K562 (cell line): ENCODE data around the gene NUP98. TPM values are rescaled to one million over a fixed set of nuclear protein-coding genes. Genes with fewer than 3 reads are reported as not detected.
A peak's percentile ranks its signal among the peaks of the same experiment; 100 is the strongest.

Experiments used
- ATAC-seq: fragments of 200-7000 bp; cut with Tn5 transposase; 3 replicates; pipeline ENCODE4 v1.9.1; 2020; ENCODE audit warnings: moderate library complexity
- BruUV-seq: library from RNA; stranded (reverse); fragments of 400-500 nt; replicated peaks from 2 replicates; lab custom pipeline; 2021; lab: Mats Ljungman, UMichigan
- CTCF ChIA-PET: fragments of 300-600 bp; formaldehyde crosslinking; extraction: SDS; loops from one replicate; lab custom pipeline; 2021; ENCODE audit warnings: low intra/inter-chr PET ratio; lab: Yijun Ruan, JAX
- POLR2A ChIA-PET: fragments of 300-600, 350-650 bp; sonication (Branson Sonifier 250); formaldehyde crosslinking; extraction: SDS; loops from one replicate; lab custom pipeline; 2021; ENCODE audit warnings: antibody characterized with exemption, inconsistent platforms; lab: Yijun Ruan, JAX
- DNase-seq, 4 experiments: peaks; one replicate each; pipeline versions ENCODE4 v3.0.0 to v3.0.0-alpha.2; 2011 to 2018; ENCODE audit warnings: low spot score in 3 of 4, mixed read lengths in 3 of 4; ENCODE audit errors: extremely low read depth in 1 of 4
- FAIRE-seq: peaks from 2 replicates; lab custom pipeline; 2011; peaks lifted over from hg19 to GRCh38; lab: Jason Lieb, UNC
- H2AFZ ChIP-seq: 2 replicates; pipeline ENCODE4 v1.6.0; 2011; ENCODE audit warnings: low read depth, low read length, control low read depth, inconsistent platforms
- H3K27ac ChIP-seq: fragments of 200-600 bp; 3 replicates; pipeline ENCODE4 v1.8.0; 2011; ENCODE audit warnings: low read depth, mild to moderate bottlenecking, control low read depth, inconsistent platforms, low read length, moderate library complexity, mixed read lengths; ENCODE audit errors: extremely low read depth
- H3K27me3 ChIP-seq, 2 experiments: fragments of 300-600 bp in 1 of 2; 2 replicates in 1 of 2; 3 replicates in 1 of 2; pipeline versions ENCODE4 v1.6.0 to v1.8.0; 2011; ENCODE audit warnings: inconsistent platforms in 2 of 2, low read length in 2 of 2, mild to moderate bottlenecking in 1 of 2, mixed read lengths in 1 of 2, moderate library complexity in 1 of 2; ENCODE audit not compliant: control insufficient read depth in 2 of 2, insufficient read depth in 2 of 2
- H3K36me3 ChIP-seq: fragments of 300-600 bp; 3 replicates; pipeline ENCODE4 v1.8.0; 2011; ENCODE audit warnings: mild to moderate bottlenecking, low read length, inconsistent platforms; ENCODE audit not compliant: control insufficient read depth, insufficient read depth
- H3K4me1 ChIP-seq, 2 experiments: fragments of 200-600 bp in 1 of 2; replicated peaks in 1 of 2; 2 replicates in 1 of 2; 3 replicates in 1 of 2; pipeline versions ENCODE4 v1.5.1 to v1.8.0; 2011; ENCODE audit warnings: inconsistent platforms in 2 of 2, low read length in 2 of 2, mild to moderate bottlenecking in 1 of 2, mixed read lengths in 1 of 2, moderate library complexity in 1 of 2; ENCODE audit not compliant: control insufficient read depth in 2 of 2, insufficient read depth in 2 of 2
- H3K4me2 ChIP-seq: 2 replicates; pipeline ENCODE4 v1.6.1; 2011; ENCODE audit warnings: low read length, control low read depth, inconsistent platforms, mixed read lengths; ENCODE audit not compliant: insufficient read depth
- H3K4me3 ChIP-seq: fragments of 200-600 bp; sonication (generic), shearing (Covaris generic); 2 replicates; pipeline ENCODE4 v1.5.1; 2016; ENCODE audit warnings: control low read depth, inconsistent platforms
- H3K79me2 ChIP-seq: fragments of 200-600 bp; 3 replicates; pipeline ENCODE4 v1.8.0; 2011; ENCODE audit warnings: low read length, inconsistent platforms; ENCODE audit not compliant: control insufficient read depth, insufficient read depth
- H3K9ac ChIP-seq, 2 experiments: 2 replicates each; pipeline versions ENCODE4 v1.6.0 to v1.6.1; 2011; ENCODE audit warnings: low read depth in 2 of 2, low read length in 2 of 2, control low read depth in 1 of 2, inconsistent platforms in 1 of 2, mild to moderate bottlenecking in 1 of 2, mixed read lengths in 1 of 2; ENCODE audit not compliant: insufficient read depth in 1 of 2
- H3K9me1 ChIP-seq: one replicate; pipeline ENCODE4 v1.6.0; 2011; ENCODE audit warnings: inconsistent platforms, mild to moderate bottlenecking, low read length, moderate library complexity; ENCODE audit not compliant: control insufficient read depth, insufficient read depth
- H3K9me3 ChIP-seq: replicated peaks from 2 replicates; pipeline ENCODE4 v1.5.1; 2011; ENCODE audit warnings: low read depth, low read length, inconsistent platforms; ENCODE audit not compliant: control insufficient read depth, insufficient read depth
- H4K20me1 ChIP-seq: replicated peaks from 2 replicates; pipeline ENCODE4 v1.6.1; 2011; ENCODE audit warnings: low read length, inconsistent platforms, mixed read lengths; ENCODE audit not compliant: control insufficient read depth, insufficient read depth
- HNRNPL ChIP-seq: fragments of 200-400 bp; formaldehyde crosslinking; IDR thresholded peaks from 2 replicates; pipeline ENCODE4 v1.6.1; 2017; ENCODE audit warnings: low read depth, mild to moderate bottlenecking, low read length
- IFI16 ChIP-seq: fragments of 250-450 bp; sonication (Bioruptor Pico); IDR thresholded peaks from 2 replicates; pipeline ENCODE4 v2.1.2; 2022; ENCODE audit warnings: mild to moderate bottlenecking, inconsistent platforms
- IRF2 ChIP-seq: sonication (generic); formaldehyde crosslinking; IDR thresholded peaks from 2 replicates; pipeline ENCODE4 v1.8.1; 2022; ENCODE audit warnings: mild to moderate bottlenecking, missing genetic modification reagents
- JUND ChIP-seq, 2 experiments: IDR thresholded peaks; 2 replicates in 1 of 2; 3 replicates in 1 of 2; pipeline ENCODE4 v1.6.1; 2011; ENCODE audit warnings: borderline replicate concordance in 2 of 2, low read depth in 2 of 2, low read length in 2 of 2, improper control_type of control experiment in 1 of 2, missing biosample characterization in 1 of 2, missing genetic modification characterization in 1 of 2, missing genetic modification reagents in 1 of 2
- KLF1 ChIP-seq: fragments of 450-650 bp; IDR thresholded peaks from 2 replicates; pipeline ENCODE4 v1.6.1; 2016; ENCODE audit warnings: missing genetic modification characterization, missing compliant biosample characterization
- MAFF ChIP-seq: IDR thresholded peaks from 2 replicates; pipeline ENCODE4 v1.6.1; 2012; ENCODE audit warnings: low read length, improper control_type of control experiment
- NEUROD1 ChIP-seq: fragments of 150-350 bp; IDR thresholded peaks from 2 replicates; pipeline ENCODE4 v1.6.1; 2014; ENCODE audit warnings: borderline replicate concordance, low read length, low read depth; ENCODE audit not compliant: partially characterized antibody
- PPARD ChIP-seq: fragments of 250-450 bp; sonication (Bioruptor Pico); IDR thresholded peaks from 2 replicates; pipeline ENCODE4 v1.8.0; 2022; ENCODE audit warnings: inconsistent platforms, mild to moderate bottlenecking, moderate library complexity
- SIN3A ChIP-seq, 2 experiments: fragments of 150-350 bp in 1 of 2; IDR thresholded peaks; 2 replicates each; pipeline ENCODE4 v1.6.1; 2011 to 2016; ENCODE audit warnings: borderline replicate concordance in 2 of 2, low read depth in 2 of 2, low read length in 2 of 2, mild to moderate bottlenecking in 2 of 2, moderate library complexity in 2 of 2; ENCODE audit not compliant: control insufficient read depth in 1 of 2
- TEAD1 ChIP-seq, 2 experiments: fragments of 450-650 bp in 1 of 2; sonication (generic) in 1 of 2; formaldehyde crosslinking; IDR thresholded peaks; 2 replicates each; pipeline versions ENCODE4 v1.4.0 to v1.8.0; 2020 to 2022; ENCODE audit warnings: mild to moderate bottlenecking in 2 of 2, missing genetic modification reagents in 1 of 2
- TRIM24 ChIP-seq, 2 experiments: fragments of 450-650 bp; IDR thresholded peaks; 2 replicates each; pipeline ENCODE4 v1.6.1; 2016
- WGBS: fragments of 100-300 bp; shearing (Covaris generic); methylation state at CpG from one replicate; pipeline ENCODE4 v1.1.6; 2016; ENCODE audit warnings: low coverage, mixed read lengths; ENCODE audit not compliant: insufficient coverage; ENCODE audit errors: missing lambda C conversion rate; 5-methylcytosine and 5-hydroxymethylcytosine counted together
- in situ Hi-C: fragments of 300-500 bp; cut with MboI; formaldehyde crosslinking; loops from 4 replicates; pipeline ENCODE4 v1.15.0; 2018; ENCODE audit warnings: inconsistent platforms, mixed read lengths
- intact Hi-C: fragments of 100-400 bp; cut with micrococcal nuclease; formaldehyde crosslinking; loops from 2 replicates; pipeline ENCODE4 v1.14.2; 2022
- polyA plus RNA-seq, 8 experiments: library from polyadenylated mRNA; depleted of rRNA in 4 of 8; stranded (reverse) in 5 of 8; unstranded in 3 of 8; fragments of >200 nt; fragmentation: Nextera tagmentation in 2 of 8; fragmentation: Illumina TruSeq in 1 of 8; extraction: Ambion mirVana in 2 of 8; extraction: Trizol in 1 of 8; gene quantifications; 2 replicates each; pipeline versions ENCODE4 v1.2.1 to v1.2.3, GENCODE V29; 2011 to 2014; ENCODE audit warnings: inconsistent platforms in 1 of 8, missing spikeins in 1 of 8
- total RNA-seq, 7 experiments: library from RNA; depleted of rRNA in 6 of 7; stranded (reverse); fragments of >200 nt in 6 of 7; fragmentation: Illumina TruSeq in 2 of 7; extraction: Trizol in 2 of 7; gene quantifications; 2 replicates each; pipeline versions ENCODE4 v1.2.1 to v1.2.3, GENCODE V29; 2011 to 2021; ENCODE audit warnings: low replicate concordance in 1 of 7
- TF ChIP-seq, protein P1 (sequence below): sonication (generic); formaldehyde crosslinking; IDR thresholded peaks from 2 replicates; pipeline ENCODE4 v1.8.1; 2023; ENCODE audit warnings: missing genetic modification reagents, mild to moderate bottlenecking, borderline replicate concordance
- TF ChIP-seq, protein P2 (sequence below): sonication (generic); formaldehyde crosslinking; IDR thresholded peaks from 2 replicates; pipeline ENCODE4 v1.4.0; 2020; ENCODE audit warnings: mild to moderate bottlenecking, missing genetic modification reagents

Gene NUP98
- total and polyA plus RNA-seq, 9 of the 15 experiments (the other 6 are each of a cell fraction or from before 2014, with no cell fraction given) = 45.1 to 196 (median 130) TPM

DNA sequence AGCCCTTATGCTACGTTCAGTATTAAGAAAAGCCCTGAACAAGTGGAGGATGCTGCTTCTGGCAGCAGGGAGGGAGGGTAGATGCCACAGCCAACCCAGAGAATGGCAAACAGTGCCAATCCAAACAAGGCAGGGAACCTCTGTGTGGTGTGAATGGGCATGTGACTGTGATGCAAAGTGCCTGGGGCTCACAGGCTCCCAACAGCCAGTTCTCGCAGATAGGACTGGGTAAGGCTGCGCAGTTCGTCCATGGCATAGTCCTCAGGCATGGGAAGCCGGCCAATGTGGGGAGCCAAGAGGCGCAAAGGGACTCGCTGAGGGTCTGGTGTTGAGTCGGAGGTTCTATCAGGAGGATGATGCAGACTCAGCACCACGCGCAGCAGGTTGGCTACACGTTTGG lies 121.4 kb downstream of the NUP98 start:
- Histone ChIP-seq H3K9ac (peak overlapping the region in 1 of 2 experiments; percentile 12; a peak in 1 of 4 replicates), H3K79me2 (no peaks in the 10 kb centered on the region), H3K27ac (no peak overlapping the region), H4K20me1 (no peaks in the 10 kb centered on the region; the same call in 1 of the 2 replicates), H3K4me1 (no peaks in the 10 kb centered on the region), H2AFZ (no peak overlapping the region), H3K27me3 (no peaks in the 10 kb centered on the region), H3K4me3 (no peak overlapping the region), H3K36me3 (peaks cover 95% of the 10 kb centered on the region), H3K4me2 (no peak overlapping the region), H3K9me3 (no peaks in the 10 kb centered on the region), H3K9me1 (peaks cover 3% of the 10 kb centered on the region)
- DNase-seq = no peak
- intact Hi-C loops = no loop called here
- no peak for ATAC-seq
- no TSS peak for BruUV-seq
- FAIRE-seq = no peak
- POLR2A ChIA-PET = no interaction called here
- in situ Hi-C loops = no loop called here
- 90% methylated on average over 9 of the region's 11 CpGs for WGBS
- CTCF ChIA-PET = no interaction called here
- TF ChIP-seq JUND (IDR thresholded peaks at IDR 0.05; ENCODE audit: borderline replicate concordance, low read depth, low read length) (no peak), JUND (tag; IDR thresholded peaks at IDR 0.05; ENCODE audit: borderline replicate concordance, low read depth, low read length) (no peak), PPARD (CRISPR knock-in tag) (no peak), IRF2 (no peak), IFI16 (CRISPR knock-in tag) (no peak), HNRNPL (no peak), SIN3A (IDR thresholded peaks at IDR 0.05; ENCODE audit: borderline replicate concordance in 2 of 2, control insufficient read depth in 1 of 2, low read depth in 2 of 2, low read length in 2 of 2) (no peak), MAFF (no peak), KLF1 (no peak), TRIM24 (IDR thresholded peaks at IDR 0.05) (no peak), NEUROD1 (no peak), TEAD1 (CRISPR knock-in tag; IDR thresholded peaks at IDR 0.05) (no peak)
- TF ChIP-seq, protein P1, sequence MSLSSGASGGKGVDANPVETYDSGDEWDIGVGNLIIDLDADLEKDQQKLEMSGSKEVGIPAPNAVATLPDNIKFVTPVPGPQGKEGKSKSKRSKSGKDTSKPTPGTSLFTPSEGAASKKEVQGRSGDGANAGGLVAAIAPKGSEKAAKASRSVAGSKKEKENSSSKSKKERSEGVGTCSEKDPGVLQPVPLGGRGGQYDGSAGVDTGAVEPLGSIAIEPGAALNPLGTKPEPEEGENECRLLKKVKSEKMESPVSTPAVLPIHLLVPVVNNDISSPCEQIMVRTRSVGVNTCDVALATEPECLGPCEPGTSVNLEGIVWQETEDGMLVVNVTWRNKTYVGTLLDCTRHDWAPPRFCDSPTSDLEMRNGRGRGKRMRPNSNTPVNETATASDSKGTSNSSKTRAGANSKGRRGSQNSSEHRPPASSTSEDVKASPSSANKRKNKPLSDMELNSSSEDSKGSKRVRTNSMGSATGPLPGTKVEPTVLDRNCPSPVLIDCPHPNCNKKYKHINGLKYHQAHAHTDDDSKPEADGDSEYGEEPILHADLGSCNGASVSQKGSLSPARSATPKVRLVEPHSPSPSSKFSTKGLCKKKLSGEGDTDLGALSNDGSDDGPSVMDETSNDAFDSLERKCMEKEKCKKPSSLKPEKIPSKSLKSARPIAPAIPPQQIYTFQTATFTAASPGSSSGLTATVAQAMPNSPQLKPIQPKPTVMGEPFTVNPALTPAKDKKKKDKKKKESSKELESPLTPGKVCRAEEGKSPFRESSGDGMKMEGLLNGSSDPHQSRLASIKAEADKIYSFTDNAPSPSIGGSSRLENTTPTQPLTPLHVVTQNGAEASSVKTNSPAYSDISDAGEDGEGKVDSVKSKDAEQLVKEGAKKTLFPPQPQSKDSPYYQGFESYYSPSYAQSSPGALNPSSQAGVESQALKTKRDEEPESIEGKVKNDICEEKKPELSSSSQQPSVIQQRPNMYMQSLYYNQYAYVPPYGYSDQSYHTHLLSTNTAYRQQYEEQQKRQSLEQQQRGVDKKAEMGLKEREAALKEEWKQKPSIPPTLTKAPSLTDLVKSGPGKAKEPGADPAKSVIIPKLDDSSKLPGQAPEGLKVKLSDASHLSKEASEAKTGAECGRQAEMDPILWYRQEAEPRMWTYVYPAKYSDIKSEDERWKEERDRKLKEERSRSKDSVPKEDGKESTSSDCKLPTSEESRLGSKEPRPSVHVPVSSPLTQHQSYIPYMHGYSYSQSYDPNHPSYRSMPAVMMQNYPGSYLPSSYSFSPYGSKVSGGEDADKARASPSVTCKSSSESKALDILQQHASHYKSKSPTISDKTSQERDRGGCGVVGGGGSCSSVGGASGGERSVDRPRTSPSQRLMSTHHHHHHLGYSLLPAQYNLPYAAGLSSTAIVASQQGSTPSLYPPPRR (CRISPR knock-in tag) = no peak
- TF ChIP-seq, protein P2, sequence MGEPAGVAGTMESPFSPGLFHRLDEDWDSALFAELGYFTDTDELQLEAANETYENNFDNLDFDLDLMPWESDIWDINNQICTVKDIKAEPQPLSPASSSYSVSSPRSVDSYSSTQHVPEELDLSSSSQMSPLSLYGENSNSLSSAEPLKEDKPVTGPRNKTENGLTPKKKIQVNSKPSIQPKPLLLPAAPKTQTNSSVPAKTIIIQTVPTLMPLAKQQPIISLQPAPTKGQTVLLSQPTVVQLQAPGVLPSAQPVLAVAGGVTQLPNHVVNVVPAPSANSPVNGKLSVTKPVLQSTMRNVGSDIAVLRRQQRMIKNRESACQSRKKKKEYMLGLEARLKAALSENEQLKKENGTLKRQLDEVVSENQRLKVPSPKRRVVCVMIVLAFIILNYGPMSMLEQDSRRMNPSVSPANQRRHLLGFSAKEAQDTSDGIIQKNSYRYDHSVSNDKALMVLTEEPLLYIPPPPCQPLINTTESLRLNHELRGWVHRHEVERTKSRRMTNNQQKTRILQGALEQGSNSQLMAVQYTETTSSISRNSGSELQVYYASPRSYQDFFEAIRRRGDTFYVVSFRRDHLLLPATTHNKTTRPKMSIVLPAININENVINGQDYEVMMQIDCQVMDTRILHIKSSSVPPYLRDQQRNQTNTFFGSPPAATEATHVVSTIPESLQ (CRISPR knock-in tag) = no peak
